T-helper 22 cell (primary cell): Measurements from ENCODE around the gene GBP3.
"Not testable (repeated sequence)": the region's sequence is repeated elsewhere in the genome, so short reads cannot be mapped to it uniquely, and the experiment has no call there.

ENCODE experiments used
- DNase-seq: peaks from one replicate; pipeline ENCODE4 v3.0.0-alpha.2; 2020; ENCODE audit warnings: low read depth

The GBP3 gene, protein sequence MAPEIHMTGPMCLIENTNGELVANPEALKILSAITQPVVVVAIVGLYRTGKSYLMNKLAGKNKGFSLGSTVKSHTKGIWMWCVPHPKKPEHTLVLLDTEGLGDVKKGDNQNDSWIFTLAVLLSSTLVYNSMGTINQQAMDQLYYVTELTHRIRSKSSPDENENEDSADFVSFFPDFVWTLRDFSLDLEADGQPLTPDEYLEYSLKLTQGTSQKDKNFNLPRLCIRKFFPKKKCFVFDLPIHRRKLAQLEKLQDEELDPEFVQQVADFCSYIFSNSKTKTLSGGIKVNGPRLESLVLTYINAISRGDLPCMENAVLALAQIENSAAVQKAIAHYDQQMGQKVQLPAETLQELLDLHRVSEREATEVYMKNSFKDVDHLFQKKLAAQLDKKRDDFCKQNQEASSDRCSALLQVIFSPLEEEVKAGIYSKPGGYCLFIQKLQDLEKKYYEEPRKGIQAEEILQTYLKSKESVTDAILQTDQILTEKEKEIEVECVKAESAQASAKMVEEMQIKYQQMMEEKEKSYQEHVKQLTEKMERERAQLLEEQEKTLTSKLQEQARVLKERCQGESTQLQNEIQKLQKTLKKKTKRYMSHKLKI

DNA sequence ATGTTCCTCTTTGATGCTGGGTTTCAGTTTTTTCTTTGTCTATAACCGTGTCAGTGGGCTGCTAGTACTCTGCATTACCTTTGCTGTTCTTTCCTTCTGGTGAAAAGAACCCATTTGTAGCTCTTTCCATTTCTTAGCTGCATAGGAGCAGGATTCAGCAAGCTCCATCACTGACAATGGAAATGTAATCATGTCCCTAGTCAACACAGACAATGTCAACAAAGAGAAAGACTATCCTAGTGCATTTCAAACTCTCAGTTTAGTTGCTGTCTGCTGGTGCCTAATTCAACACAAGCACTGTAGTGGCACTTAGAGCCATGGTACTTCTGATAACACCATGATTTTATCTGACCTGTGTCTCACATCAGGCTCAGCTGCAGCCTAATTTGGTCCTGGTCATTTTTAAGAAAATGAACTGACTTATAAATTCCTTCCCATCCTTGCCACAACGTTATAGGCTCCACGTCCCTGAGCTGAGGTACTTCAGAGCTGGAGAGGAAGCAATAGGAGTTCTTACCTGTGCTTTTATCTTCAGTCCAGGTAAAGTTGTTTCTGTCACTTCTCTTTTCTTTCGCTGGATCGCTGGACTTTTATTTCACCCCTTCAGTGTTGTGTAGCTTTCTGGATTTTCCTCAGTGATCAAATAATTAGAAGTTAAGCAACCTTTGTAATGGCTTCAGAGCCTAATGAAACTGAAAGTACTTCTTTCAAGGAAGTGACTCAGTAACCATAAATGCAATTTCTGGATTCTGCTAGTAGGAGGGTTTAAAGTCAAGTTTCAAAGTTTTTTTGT is at the start of gene GBP3:
Gene GBP3 (minus strand): TSS at position 700 of the 793 bp plus-strand sequence. CDS start 2,145 bp downstream, outside the sequence.
- DNase-seq, result no peak

DNA sequence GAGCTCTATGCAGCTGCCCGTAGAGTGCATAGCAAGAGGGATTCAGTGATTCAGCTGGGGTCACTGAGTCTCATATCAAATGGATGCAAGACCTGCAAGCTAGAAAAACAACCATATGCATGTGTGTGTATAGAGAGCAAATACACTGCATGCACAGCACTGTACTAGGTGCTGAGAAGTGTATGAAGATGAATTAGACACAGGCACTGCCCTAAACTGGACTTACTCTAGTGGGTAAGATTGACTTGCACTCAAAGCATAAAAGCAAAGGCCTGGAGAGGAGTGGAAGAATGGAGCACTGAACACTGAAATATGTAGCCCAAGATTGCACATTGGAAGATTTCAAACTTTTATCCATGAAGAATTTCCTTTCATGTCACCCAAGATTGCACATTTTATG is 47.8 kb upstream of the GBP3 start:
- DNase-seq, result no peak

DNA sequence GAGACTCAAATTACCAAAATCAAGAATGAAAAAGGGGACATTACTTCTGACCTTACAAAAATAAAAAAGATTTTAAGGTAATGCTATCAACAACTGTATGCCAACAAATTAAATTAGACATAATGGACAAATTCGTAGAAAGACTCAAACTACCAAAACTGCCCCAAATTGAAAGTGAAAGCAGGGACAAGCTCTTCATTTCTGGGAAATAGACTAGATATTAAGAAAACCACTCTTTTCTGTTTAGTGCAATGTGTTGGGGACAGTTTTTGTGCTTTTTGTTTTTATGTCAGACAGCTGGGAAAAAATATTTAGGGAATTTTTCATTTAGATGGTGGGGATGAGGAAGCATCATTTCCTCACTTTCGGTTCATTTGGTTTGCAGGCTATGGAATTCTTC is 47.3 kb upstream of the GBP3 start:
- no peak for DNase-seq

DNA sequence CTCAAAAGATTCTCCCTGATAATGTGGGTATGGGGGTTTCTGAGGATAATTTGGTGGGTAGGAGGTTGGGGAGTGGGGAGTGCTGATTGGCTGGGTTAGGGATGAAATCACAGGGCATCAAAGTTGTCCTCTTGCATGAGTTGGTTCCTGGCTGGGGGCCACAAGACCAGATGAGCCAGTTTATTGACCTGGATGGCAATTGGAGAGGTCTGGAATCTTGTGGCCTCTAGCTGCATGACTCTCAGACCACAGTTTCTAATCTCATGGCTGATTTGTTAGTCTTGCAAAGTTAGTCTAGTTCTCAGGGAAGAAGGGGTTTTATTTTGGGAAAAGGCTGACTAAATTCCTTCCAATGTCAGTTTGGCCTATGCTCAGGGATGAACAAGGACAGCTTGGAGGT is 45.6 kb upstream of the GBP3 start:
- DNase-seq, result no peak

DNA sequence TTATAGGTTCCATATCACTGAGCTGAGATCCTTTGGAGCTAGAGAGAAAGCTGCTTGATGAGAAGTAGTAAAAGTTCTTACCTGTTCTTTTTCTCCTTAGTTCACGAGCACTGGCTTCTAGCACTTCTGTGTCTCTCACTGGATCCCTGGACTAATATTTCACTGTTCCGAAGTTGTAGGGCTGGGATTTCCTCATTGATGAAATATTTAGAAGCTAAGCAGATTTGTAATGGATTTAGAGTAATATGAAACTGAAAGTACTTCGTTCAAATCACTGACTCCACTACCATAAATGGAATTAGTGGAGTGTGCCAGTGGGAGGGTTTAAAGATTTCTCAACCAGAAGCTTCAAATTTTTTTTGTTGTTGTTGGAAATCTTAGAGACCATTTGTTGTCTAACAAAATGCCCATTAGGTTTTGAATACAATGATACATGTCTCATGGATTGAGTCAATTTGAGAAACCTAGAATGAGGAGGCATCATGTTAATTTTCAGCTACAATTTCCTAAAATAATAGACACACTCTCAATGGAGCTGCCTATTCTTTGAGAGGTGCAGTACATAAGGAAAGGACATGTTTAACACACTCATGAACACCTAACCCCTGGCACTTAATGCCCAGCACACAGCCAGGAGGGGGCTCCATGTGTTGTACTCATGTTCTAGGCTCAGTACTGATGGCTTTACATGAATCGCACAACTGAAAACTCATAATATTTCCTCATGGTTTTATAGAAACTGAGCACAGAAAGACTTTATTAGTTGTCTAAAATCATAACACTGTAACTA is 42.6 kb upstream of the GBP3 start, which contains the start of gene GBP1:
Gene GBP1 (minus strand): TSS at position 130 of the 790 bp plus-strand sequence. CDS start 1,974 bp downstream, outside the sequence.
- no peak for DNase-seq

DNA sequence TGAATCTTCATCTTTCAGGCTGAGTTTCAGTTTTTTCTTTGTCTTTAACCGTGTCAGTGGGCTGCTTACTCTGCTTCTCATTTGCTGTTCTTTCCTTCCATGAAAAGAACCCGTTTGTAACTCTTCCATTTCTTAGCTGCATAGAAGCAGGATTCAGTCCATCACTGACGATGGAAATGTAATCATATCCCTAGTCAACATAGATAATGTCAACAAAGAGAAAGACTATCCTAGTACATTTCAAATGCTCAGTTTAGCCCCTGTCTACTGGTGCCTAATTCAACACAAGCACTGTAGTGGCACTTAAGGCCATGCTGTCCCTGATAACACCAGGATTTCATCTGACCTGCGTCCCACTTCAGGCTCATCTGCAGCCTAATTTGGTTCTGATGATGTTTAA is 42.0 kb upstream of the GBP3 start:
- no peak for DNase-seq

DNA sequence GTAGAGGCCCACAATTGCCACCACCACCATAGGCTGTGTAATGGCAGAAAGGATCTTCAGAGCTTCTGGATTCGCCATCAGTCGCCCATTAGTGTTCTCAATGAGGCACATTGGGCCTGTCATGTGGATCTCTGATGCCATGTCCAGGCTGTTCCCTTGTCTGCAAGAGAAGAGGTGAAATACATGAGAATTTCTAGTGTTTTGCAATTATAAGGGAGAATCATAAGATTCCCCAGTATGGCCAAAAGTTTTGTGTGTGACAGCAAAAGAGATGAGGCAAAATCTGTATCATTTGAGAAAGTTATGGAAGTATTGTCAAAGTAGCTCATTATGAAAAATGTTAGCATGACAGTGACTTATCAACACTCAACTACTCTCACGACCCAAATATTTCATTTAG is 40.4 kb upstream of the GBP3 start:
- DNase-seq, result no peak

DNA sequence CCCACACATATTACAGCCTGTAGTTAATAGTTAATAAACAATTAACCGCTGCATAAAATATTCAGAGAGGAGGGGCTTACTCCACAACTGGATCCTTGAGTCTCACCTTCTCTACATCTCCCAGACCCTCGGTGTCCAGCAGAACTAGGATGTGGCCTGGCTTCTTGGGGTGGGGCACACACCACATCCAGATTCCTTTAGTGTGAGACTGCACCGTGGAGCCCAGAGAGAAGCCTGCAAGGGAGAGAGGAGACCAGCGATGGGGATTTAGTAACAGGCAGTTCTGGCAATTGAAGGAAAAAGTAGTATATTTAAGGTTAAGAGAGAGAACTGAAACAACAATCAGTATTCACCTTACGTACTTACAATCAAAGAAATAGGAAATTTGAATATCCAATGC is 37.4 kb upstream of the GBP3 start:
- no peak for DNase-seq

DNA sequence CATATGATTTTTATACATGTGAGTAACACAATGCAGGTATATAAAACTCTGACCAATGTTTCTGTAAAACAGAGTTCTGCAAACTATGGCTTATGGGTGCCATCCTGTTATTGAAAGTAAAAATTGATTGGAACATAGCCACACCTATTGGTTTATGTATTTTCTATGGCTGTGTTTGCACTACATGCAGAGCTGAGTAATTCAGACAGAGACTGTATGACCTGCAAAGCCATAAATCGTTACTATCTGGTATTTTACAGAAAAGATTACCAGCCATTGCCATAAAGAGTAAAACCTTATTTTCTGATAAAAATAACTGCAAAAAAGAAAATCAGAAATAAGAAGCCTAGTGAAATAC is 29.3 kb upstream of the GBP3 start:
- DNase-seq, result no peak

DNA sequence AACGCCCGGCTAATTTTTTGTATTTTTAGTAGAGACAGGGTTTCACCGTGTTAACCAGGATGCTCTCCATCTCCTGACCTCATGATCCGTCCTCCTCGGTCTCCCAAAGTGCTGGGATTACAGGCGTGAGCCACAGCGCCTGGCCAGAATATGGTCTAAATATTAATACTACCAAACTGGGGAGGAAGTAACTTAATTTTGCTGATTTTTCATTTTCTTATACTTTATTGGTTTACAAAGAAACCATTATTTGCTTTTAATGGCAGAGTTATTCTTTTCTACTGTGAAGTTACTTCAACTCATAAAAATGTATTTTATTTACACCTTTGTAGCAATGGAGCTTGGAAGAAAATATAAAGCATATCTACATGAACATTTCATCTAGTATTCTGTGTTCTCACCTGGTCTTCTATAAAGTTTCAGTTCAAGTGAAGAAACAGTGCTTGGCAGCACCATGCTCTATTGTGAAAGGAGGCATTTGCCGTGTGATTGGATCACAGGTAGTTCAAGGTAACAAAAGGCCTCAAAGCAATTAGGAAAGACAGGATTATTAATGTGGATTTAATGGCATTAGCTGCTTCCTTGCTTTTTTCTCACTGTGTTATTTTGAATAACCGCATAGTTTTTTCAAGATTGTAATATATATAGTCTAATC is 28.8 kb upstream of the GBP3 start:
- DNase-seq, result no peak

DNA sequence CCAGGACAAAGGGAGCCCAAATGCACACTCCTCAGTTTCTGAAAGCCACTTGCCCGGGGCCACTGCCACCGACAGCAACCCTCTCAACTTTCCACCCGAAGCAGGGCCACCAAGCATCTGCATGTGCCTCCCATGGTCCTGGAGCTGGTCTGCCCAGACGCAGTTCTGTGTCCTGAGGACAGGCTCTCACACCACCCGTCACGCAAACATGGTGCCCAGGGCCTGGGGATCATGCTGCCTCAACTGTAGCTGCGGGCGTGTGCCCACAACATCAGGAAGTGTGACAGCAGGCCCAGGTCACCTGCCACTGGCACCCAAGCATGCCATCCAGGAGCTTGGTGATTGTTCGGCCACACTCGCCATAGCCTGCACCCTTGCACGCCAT is 28.0 kb upstream of the GBP3 start:
- no peak for DNase-seq

DNA sequence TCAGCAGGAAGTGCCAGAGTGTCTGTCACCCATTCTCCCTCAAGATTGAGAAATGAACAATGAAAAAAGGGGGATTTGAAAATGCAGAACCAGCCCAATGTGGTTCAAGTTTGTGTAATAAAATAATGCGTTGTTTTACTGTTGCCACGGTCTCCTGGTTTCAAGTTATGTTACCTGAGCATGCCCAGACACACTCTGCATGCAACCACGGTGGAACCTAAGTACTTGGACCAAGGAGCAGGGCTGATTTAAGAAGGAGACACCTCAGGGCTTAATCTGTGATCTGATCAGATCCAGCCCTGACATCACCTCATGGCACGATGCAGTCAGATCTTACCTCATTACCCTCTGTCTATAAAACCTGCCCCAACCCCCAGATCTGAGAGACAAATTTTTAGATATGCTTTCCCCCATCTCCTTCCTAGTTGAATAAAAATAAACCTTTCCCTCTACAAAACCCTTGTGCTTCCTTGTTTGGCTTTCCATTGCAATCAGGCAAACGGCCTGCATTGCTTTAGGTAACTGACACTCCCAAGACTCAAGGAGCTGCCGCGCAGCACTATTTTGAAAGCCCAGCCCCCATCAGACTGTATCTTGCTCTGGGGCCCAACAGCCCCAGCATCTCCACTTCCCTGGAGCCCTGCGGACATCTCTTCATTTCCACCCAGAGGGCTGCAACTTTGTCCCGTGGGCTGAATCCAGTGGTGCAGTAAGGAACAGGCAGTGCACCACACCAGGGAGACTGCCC is 27.4 kb upstream of the GBP3 start:
- DNase-seq, result not testable (repeated sequence)

DNA sequence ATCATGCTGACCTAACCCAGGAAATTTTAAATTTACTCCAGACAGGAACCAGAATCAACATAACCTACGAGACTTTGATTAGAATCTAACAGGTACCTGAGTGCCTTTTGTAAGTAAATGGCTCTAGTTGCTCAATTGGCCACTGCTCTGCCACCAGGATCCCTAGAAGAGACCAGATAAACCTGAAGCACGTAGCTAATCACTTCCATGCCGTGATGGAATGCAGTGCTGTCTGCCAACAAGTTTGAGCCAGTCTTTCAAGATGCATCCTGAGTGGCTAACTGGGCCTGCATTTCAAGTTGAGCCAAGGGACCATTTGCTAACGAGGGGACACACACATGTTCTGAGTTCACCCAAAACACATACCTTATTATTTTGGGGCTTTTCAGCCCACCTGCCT is 26.5 kb upstream of the GBP3 start:
- not testable (repeated sequence) for DNase-seq

DNA sequence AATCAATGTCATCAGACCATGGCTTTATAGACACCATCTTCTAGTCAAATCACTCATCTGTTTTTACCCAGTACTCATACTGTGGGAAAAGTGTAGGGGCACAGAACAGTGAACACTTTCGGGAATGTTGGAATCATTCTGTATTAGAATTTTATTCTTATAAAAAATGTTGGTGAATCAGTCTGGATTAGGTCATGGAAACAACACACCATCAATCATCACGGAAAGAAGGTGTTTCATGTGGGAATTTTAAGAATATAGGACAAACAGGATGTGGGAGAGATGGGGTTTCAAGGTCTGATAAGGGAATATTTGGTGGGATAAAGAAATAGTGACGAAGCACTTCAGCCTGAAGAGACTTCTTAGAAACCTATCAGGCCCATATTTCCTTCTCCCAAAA is 25.1 kb upstream of the GBP3 start:
- DNase-seq, result no peak

DNA sequence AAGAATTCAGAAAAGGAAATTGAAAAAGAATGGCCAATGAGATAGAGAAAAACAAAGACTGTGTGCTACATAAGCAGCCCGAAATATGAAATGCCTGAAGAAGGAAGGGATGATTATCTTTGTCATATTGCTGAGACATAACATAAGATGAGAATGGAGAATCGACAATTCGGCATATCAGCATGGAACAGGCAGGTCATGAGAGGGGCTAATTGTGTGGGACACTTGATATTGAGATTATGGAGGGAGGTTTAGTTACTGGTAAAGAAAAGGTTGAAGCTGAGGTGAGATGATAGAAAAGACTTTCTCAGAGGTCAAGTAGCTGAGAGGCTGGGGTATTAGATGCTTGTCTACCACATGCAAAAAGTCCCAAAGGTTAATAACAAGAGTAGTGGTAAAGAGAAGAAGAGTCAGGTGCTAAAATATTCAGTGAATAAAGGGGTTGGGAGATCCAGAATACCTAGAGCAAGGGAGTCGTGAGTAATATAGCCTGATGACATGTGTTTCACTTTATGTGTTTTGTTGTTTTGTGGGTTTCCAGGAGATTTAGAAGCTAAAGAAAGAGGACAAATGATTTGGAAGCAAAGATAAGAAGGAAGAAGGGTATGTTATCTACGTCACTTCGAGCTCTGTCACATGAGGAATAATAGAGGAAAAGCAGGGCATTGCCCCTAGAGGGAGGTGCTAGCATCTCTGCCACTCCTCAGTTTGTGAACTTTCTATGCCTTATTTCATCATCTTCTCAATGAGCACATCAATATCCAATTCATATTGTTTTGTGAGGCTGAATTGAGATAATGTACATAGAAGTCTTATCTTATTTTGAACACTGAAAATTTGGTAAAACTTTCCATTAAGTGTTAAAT is 23.9 kb upstream of the GBP3 start:
- DNase-seq, result not testable (repeated sequence)

DNA sequence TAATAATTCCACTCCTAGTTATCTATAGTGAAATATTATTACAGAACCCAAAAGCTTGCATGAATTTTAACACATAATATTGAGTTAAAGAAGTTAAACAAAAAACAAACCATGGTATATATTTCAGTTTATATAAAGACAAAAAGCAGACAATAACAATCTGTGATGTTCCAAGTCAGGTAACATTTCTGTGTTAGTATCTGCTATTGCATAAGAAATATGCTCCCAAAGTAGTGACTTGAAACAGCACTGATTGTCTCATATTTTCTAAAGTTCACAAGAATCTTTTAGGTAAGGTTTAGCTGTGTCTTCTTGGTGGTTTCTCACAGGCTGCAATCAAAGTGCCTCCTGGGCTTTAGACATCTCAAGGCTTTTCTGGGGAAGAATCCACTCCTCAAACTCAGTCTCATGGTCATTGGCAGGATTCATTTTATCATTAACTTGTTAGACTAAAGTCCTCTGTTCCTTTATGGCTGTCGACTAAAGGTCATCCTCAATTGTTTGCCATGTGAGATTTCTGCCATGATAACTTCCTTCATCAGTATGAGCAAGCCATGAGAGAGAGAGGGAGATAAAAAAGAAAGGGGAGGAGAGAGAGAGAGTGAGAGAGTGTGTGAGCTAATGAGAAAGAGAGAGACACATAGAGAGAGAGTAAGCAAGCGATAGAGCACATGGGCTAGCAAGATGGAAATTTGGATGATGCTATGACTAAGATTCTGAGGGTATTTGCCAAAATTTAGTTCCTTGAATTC is 22.5 kb upstream of the GBP3 start:
- DNase-seq, result no peak

DNA sequence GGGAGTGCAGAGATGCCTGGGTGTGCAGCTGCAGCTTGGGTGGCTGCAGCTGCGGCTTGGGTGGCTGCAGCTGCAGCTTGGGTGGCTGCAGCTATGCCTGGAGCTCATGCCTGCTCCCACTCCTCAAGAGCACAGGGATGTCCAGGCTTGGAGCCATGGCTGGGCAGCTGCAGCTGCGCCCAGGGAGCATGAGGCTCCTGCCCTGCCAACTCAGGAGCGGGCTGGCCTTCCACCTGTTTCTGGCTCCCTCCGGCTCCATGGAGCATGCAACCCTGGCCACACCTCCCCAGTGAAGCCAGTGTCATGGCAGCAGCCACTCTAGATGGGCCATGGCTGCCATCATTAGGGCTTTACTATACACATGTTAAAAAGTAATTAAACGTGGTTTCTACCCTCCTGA is 21.3 kb upstream of the GBP3 start:
- DNase-seq, result no peak

DNA sequence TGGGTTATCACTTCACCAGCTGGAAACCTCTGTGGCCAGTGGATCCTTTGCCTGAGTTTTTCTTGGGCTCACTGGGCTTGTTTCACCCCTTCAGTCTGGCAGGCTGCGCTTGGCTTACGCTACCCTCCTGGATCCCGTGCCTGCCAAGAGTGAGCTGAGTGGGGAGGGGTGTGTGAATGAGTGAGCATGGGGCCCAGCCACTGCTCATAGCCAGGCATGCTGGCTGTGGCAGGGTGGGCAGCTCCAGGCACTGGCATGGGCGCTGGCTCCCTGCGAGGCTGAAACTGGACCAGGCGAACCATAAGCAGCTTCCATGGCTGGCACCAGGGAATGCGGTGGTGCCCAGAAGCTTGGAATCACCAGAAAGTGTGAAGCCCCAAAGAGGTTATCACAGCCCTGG is 19.8 kb upstream of the GBP3 start:
- no peak for DNase-seq

DNA sequence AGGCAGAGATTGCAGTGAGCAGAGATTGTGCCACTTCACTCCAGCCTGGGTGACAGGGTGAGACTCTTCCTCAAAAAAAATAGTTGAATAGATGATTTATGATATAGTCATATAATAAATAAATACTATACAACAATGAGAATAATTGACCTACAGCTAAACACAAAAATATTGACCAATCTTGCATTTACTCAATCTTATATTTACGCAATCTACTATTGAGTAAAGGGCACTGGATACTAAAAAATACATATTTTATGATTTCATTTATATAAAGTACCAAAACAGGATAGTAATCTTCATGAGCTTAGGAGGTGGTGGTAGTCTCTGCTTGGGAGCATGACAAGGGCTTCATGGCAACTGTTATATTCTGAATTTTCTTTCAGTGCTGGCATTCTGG is 19.1 kb upstream of the GBP3 start:
- no peak for DNase-seq
